ENCODE data around the gene MUL1.
A peak's percentile ranks its signal among the peaks of the same experiment; 100 is the strongest.

GRCh38 chr1:20493839-20494608 lies 13.9 kb downstream of the MUL1 start:
- TF ChIP-seq CTCF (IDR thresholded peaks at IDR 0.05; ENCODE audit: insufficient read depth, low read depth, low read length) = peak; percentile 99
- TF ChIP-seq EZH2 (IDR thresholded peaks at IDR 0.05; ENCODE audit: insufficient read depth, low read length) = no peak

Data from astrocyte (in vitro differentiated cells and primary cell).